ENCODE results near the gene UNC80.

UNC80 gene

DNA sequence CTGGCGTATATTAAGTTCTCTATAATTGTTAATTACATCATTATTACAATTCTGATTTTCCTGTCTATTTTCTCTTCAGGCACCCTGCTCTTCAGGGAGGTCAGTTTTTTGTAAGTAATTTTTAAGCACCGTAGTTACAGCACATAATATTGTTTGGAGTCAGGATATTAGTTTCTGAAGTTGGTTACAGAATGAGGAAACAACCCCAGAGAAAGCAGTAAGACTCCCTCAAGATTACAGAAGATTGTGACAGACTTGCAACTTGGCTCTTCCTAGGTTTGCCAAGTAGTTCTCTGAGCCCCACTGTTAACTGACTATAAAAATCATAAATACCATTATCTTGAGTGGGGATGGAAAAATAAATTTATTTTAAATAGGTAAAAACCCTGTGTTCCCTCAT is 231.7 kb downstream of the UNC80 start:
- no peaks in the 10 kb centered on the region for H3K9me2 ChIP-seq (replicated peaks; ENCODE audit: insufficient read depth, low read length)
- no peaks in the 10 kb centered on the region for H3F3A ChIP-seq (ENCODE audit: insufficient read depth, low read length)
- no peaks in the 10 kb centered on the region for H3K9me3 ChIP-seq (replicated peaks; ENCODE audit: insufficient read depth, low read length)
- TF ChIP-seq EZH2 (optimal IDR thresholded peaks at IDR 0.05; ENCODE audit: low read depth, low read length) (no peak), EZH2phosphoT487 (IDR thresholded peaks at IDR 0.05; ENCODE audit: low read length) (no peak)
- TF ChIP-seq, protein P1, sequence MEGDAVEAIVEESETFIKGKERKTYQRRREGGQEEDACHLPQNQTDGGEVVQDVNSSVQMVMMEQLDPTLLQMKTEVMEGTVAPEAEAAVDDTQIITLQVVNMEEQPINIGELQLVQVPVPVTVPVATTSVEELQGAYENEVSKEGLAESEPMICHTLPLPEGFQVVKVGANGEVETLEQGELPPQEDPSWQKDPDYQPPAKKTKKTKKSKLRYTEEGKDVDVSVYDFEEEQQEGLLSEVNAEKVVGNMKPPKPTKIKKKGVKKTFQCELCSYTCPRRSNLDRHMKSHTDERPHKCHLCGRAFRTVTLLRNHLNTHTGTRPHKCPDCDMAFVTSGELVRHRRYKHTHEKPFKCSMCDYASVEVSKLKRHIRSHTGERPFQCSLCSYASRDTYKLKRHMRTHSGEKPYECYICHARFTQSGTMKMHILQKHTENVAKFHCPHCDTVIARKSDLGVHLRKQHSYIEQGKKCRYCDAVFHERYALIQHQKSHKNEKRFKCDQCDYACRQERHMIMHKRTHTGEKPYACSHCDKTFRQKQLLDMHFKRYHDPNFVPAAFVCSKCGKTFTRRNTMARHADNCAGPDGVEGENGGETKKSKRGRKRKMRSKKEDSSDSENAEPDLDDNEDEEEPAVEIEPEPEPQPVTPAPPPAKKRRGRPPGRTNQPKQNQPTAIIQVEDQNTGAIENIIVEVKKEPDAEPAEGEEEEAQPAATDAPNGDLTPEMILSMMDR (IDR thresholded peaks at IDR 0.05; ENCODE audit: low read length), result no peak
- H3K4me1 ChIP-seq (ENCODE audit: low read length), result peaks cover 16% of the 10 kb centered on the region
- peaks cover 59% of the 10 kb centered on the region for H3K79me2 ChIP-seq (ENCODE audit: low read length)
- peak overlapping the region; percentile 88 for H3K4me3 ChIP-seq (ENCODE audit: low read length)
- no peaks in the 10 kb centered on the region for H3K36me3 ChIP-seq (replicated peaks; ENCODE audit: insufficient read depth, low read length)
- no peak overlapping the region for H2AFZ ChIP-seq (ENCODE audit: low read length)
- peak overlapping the region; percentile 76 for H3K4me2 ChIP-seq (ENCODE audit: low read depth, low read length)
- peak overlapping the region; percentile 75 for H3K9ac ChIP-seq (ENCODE audit: low read length)
- H4K20me1 ChIP-seq (ENCODE audit: insufficient read depth, low read length), result peaks cover 15% of the 10 kb centered on the region; the same call in 1 of the 2 replicates
- DNase-seq, result no peak
- no peaks in the 10 kb centered on the region for H3K27me3 ChIP-seq (replicated peaks; ENCODE audit: insufficient read depth, low read length)
- peak overlapping the region; percentile 47; the same call in 1 of the 2 replicates for H3K27ac ChIP-seq (ENCODE audit: low read length)

DNA sequence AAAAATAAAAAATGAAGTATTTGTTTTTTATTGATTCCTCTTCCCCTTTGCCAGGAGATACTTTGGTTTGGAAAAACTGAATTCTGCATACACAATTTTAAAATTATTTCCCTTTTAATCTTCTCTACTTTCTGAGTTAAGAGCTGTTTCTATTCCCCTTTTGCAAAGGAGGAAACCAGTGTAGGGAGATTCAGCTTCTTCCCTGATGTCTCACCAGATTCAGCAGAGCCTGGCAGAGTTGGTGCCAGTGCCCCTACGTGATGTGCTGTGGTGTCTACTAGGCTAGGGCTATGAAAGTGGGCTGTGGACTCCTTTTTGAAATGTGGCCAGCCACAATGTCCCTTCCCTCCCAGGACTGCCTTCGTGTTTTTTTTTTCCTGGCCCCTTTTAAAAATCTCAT is 233.2 kb downstream of the UNC80 start:
- H3K9me2 ChIP-seq (replicated peaks; ENCODE audit: insufficient read depth, low read length), result no peaks in the 10 kb centered on the region
- no peaks in the 10 kb centered on the region for H3K9me3 ChIP-seq (replicated peaks; ENCODE audit: insufficient read depth, low read length)
- no peak overlapping the region for H3K9ac ChIP-seq (ENCODE audit: low read length)
- TF ChIP-seq EZH2 (optimal IDR thresholded peaks at IDR 0.05; ENCODE audit: low read depth, low read length), result no peak
- TF ChIP-seq, protein P1 (IDR thresholded peaks at IDR 0.05; ENCODE audit: low read length), result no peak
- no peak overlapping the region for H3K4me2 ChIP-seq (ENCODE audit: low read depth, low read length)
- peaks cover 15% of the 10 kb centered on the region; the same call in 1 of the 2 replicates for H4K20me1 ChIP-seq (ENCODE audit: insufficient read depth, low read length)
- no peak overlapping the region for H3K27ac ChIP-seq (ENCODE audit: low read length)
- H3K36me3 ChIP-seq (replicated peaks; ENCODE audit: insufficient read depth, low read length), result no peaks in the 10 kb centered on the region
- no peaks in the 10 kb centered on the region for H3F3A ChIP-seq (ENCODE audit: insufficient read depth, low read length)
- no peaks in the 10 kb centered on the region for H3K27me3 ChIP-seq (replicated peaks; ENCODE audit: insufficient read depth, low read length)
- H3K79me2 ChIP-seq (ENCODE audit: low read length), result peaks cover 74% of the 10 kb centered on the region
- no peak for DNase-seq
- no peak overlapping the region for H3K4me3 ChIP-seq (ENCODE audit: low read length)
- peaks cover 16% of the 10 kb centered on the region for H3K4me1 ChIP-seq (ENCODE audit: low read length)
- no peak overlapping the region for H2AFZ ChIP-seq (ENCODE audit: low read length)

DNA sequence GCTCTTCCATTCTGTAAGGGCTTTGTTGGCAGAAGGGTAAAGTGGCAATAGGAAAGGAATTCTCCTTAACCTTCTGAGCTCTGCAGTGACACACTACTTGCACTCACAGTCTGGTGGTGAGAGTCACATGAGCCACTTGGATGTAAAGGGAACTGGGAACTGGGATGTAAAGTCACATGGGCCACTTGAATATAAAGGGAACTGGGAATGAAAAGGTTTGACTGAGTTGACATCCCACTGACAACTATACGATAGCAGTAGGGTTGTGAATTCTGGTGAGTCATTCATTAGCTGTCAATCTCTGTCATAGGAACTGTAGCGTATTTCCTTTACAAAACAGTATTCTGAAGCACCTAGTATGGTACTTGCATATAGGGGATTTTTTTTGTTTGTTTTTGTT is 236.3 kb downstream of the UNC80 start:
- H3F3A ChIP-seq (ENCODE audit: insufficient read depth, low read length), result no peaks in the 10 kb centered on the region
- H3K4me2 ChIP-seq (ENCODE audit: low read depth, low read length), result no peak overlapping the region
- no peak for DNase-seq
- H3K27ac ChIP-seq (ENCODE audit: low read length), result no peak overlapping the region
- H3K9me3 ChIP-seq (replicated peaks; ENCODE audit: insufficient read depth, low read length), result no peaks in the 10 kb centered on the region
- TF ChIP-seq EZH2 (optimal IDR thresholded peaks at IDR 0.05; ENCODE audit: low read depth, low read length) (no peak), EZH2phosphoT487 (IDR thresholded peaks at IDR 0.05; ENCODE audit: low read length) (no peak)
- TF ChIP-seq, protein P1 (IDR thresholded peaks at IDR 0.05; ENCODE audit: low read length), result no peak
- H3K27me3 ChIP-seq (replicated peaks; ENCODE audit: insufficient read depth, low read length), result no peaks in the 10 kb centered on the region
- peaks cover 20% of the 10 kb centered on the region; the same call in 1 of the 2 replicates for H4K20me1 ChIP-seq (ENCODE audit: insufficient read depth, low read length)
- H3K4me3 ChIP-seq (ENCODE audit: low read length), result no peak overlapping the region
- H3K36me3 ChIP-seq (replicated peaks; ENCODE audit: insufficient read depth, low read length), result no peaks in the 10 kb centered on the region; the same call in 1 of the 2 replicates
- H3K9ac ChIP-seq (ENCODE audit: low read length), result no peak overlapping the region
- no peaks in the 10 kb centered on the region for H3K9me2 ChIP-seq (replicated peaks; ENCODE audit: insufficient read depth, low read length)
- peaks cover 10% of the 10 kb centered on the region; the same call in 1 of the 2 replicates for H3K4me1 ChIP-seq (ENCODE audit: low read length)
- no peak overlapping the region for H2AFZ ChIP-seq (ENCODE audit: low read length)
- peaks cover 100% of the 10 kb centered on the region for H3K79me2 ChIP-seq (ENCODE audit: low read length)

Measured in MM.1S (cell line).